PC-9 (cell line): Measurements from ENCODE around the gene MMS22L.

ENCODE experiments used
- EZH2 ChIP-seq: fragments of 200-600 bp; sonication (generic); IDR thresholded peaks from 2 replicates; pipeline ENCODE4 v1.8.0; 2017; ENCODE audit warnings: antibody characterized with exemption, low read depth
- TF ChIP-seq, protein P1 (sequence below): fragments of 200-600 bp; sonication (generic); conservative IDR thresholded peaks from 2 replicates; pipeline ENCODE4 v1.6.1; 2017; ENCODE audit warnings: mixed run types, antibody characterized with exemption, mild to moderate bottlenecking, moderate library complexity

DNA sequence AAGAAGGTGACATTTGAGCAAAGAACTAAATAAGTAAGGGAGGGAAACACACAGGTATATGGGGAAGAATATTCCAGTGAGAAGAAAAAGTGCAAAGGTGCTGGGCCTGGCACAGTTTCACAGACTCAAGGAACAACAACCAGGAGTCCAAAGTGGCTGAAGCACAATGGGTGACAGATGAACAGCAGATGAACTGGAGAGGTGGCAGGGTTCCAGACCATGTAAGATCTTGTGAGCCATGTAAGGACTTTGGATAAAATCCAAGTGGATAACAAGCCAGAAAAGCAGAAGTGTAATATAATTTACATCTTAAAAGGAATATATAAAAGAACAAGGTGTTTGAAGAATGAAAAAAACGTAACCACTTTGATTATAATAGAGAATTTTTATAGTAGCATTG, 87.9 kb downstream of the MMS22L start:
- no peak for TF ChIP-seq EZH2
- TF ChIP-seq, protein P1, sequence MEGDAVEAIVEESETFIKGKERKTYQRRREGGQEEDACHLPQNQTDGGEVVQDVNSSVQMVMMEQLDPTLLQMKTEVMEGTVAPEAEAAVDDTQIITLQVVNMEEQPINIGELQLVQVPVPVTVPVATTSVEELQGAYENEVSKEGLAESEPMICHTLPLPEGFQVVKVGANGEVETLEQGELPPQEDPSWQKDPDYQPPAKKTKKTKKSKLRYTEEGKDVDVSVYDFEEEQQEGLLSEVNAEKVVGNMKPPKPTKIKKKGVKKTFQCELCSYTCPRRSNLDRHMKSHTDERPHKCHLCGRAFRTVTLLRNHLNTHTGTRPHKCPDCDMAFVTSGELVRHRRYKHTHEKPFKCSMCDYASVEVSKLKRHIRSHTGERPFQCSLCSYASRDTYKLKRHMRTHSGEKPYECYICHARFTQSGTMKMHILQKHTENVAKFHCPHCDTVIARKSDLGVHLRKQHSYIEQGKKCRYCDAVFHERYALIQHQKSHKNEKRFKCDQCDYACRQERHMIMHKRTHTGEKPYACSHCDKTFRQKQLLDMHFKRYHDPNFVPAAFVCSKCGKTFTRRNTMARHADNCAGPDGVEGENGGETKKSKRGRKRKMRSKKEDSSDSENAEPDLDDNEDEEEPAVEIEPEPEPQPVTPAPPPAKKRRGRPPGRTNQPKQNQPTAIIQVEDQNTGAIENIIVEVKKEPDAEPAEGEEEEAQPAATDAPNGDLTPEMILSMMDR = no peak
